HL-60 (cell line): ENCODE data around the gene MRPL20.
A peak's percentile ranks its signal among the peaks of the same experiment; 100 is the strongest.

Experiments used
- DNase-seq, 2 experiments: peaks; one replicate each; pipeline ENCODE4 v3.0.0-alpha.2; 2010 to 2020; ENCODE audit warnings: low read depth in 1 of 2, low spot score in 1 of 2
- H3K27ac ChIP-seq: fragments of 250-450 bp; sonication (Bioruptor Pico); replicated peaks from 2 replicates; pipeline ENCODE4 v1.5.1; 2020; ENCODE audit warnings: mild to moderate bottlenecking, moderate library complexity
- H3K27me3 ChIP-seq: fragments of 250-450 bp; sonication (Bioruptor Pico); 2 replicates; pipeline ENCODE4 v1.5.1; 2021; ENCODE audit warnings: mild to moderate bottlenecking, moderate library complexity; ENCODE audit not compliant: insufficient read depth, poor library complexity, severe bottlenecking
- H3K4me3 ChIP-seq: replicated peaks from 2 replicates; pipeline ENCODE4 v1.5.1; 2011; ENCODE audit warnings: mild to moderate bottlenecking, control low read depth, low read length; ENCODE audit not compliant: insufficient read depth
- CTCF ChIP-seq: IDR thresholded peaks from one replicate; pipeline ENCODE4 v1.5.1; 2011; ENCODE audit warnings: low read length, control low read depth, inconsistent platforms; ENCODE audit not compliant: insufficient read depth
- GABPA ChIP-seq: IDR thresholded peaks from 2 replicates; pipeline ENCODE4 v1.6.1; 2012; ENCODE audit warnings: low read depth
- POLR2AphosphoS5 ChIP-seq: IDR thresholded peaks from 2 replicates; pipeline ENCODE4 v1.6.1; 2012; ENCODE audit warnings: low read depth
- REST ChIP-seq: IDR thresholded peaks from 2 replicates; pipeline ENCODE4 v1.6.1; 2012; ENCODE audit warnings: low read depth; ENCODE audit not compliant: insufficient replicate concordance
- SPI1 ChIP-seq: IDR thresholded peaks from 2 replicates; pipeline ENCODE4 v1.6.1; 2012; ENCODE audit warnings: low read depth, mild to moderate bottlenecking, borderline replicate concordance

The MRPL20 gene

DNA sequence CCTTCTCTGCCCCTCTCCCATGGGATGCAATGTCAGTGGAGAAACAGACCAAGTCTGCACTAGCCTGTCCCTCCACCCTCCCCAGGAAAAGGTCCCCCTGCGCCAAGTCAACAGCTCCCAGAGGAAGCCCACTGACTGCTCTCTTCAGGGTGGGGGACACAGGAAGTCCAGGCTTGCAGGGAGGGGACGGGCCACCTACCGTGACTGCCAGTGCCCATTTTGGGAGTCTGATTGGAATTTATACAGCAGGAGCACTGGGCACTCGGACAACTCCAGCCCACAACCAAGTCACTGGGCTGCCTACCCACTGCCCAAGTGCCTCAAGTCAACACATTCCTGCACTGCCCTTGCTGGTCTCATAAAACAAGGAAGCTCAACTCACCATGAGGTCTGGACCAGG lies 14.1 kb downstream of the MRPL20 start:
- TF ChIP-seq POLR2AphosphoS5 = no peak
- no peak for TF ChIP-seq CTCF
- TF ChIP-seq GABPA = no peak
- no peak for TF ChIP-seq REST
- no peak for TF ChIP-seq SPI1
- Histone ChIP-seq H3K27ac (no peak overlapping the region), H3K4me3 (no peak overlapping the region), H3K27me3 (no peaks in the 10 kb centered on the region)
- DNase-seq = no peak

DNA sequence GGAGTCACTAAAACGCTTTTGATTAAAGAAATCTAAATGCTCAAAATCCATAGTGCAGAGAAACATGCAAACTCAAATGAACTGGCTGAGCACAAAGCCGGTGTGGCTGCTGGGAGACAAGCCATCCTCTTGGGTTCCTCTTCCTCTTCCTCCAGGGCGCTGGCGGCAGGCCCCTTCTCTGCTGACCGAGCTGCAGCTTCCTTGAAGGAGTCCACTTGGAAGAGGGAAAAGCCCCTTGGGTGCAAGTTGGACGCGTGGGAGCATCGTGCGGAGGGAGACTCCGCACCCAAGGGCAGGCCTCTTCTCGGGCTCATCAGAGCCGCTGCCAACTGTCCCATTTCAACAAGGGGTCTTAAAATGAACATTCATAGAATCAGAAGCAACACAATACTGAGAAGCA lies 15.9 kb downstream of the MRPL20 start:
- no peak overlapping the region for H3K27ac ChIP-seq
- no peaks in the 10 kb centered on the region for H3K27me3 ChIP-seq
- TF ChIP-seq GABPA = no peak
- TF ChIP-seq SPI1 = peak; percentile 7; the same call in 1 of the 2 replicates
- H3K4me3 ChIP-seq = no peak overlapping the region
- no peak for DNase-seq

GRCh38 chr1:1390675-1391074 lies 16.4 kb downstream of the MRPL20 start:
- no peak overlapping the region; the same call in 1 of the 2 replicates for H3K27ac ChIP-seq
- no peak for DNase-seq
- H3K4me3 ChIP-seq = no peak overlapping the region
- TF ChIP-seq CTCF = no peak
- TF ChIP-seq POLR2AphosphoS5 = no peak
- no peak for TF ChIP-seq REST
- TF ChIP-seq SPI1 = no peak
- no peak for TF ChIP-seq GABPA
- H3K27me3 ChIP-seq = no peaks in the 10 kb centered on the region

DNA sequence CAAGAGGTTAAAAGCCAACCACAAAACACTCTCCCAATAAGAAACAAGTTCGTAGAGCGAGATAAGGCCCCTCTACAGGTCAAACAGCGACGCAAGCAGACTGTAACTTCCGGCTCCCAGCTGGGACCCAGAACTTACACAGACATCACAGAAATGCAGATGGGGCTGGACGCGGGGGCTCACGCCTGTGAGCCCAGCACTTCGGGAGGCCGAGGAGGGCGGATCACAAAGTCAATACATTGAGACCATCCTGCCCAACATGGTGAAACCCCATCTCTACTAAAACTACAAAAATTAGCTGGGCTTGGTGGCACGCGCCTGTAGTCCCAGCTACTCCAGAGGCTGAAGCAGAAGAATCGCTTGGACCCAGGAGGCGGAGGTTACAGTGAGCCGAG lies 19.0 kb downstream of the MRPL20 start:
- TF ChIP-seq REST (no peak), SPI1 (no peak), GABPA (no peak), CTCF (no peak), POLR2AphosphoS5 (no peak)

More for the DNA sequence above, 19.0 kb downstream of the MRPL20 start:
- no peaks in the 10 kb centered on the region for H3K27me3 ChIP-seq
- DNase-seq = no peak
- no peak overlapping the region for H3K27ac ChIP-seq
- no peak overlapping the region for H3K4me3 ChIP-seq
